HCT116 (cell line): ENCODE data around the gene PLCG2. TPM values are rescaled to one million over a fixed set of nuclear protein-coding genes. Genes with fewer than 3 reads are reported as not detected.
A peak's percentile ranks its signal among the peaks of the same experiment; 100 is the strongest.

Experiments
- ATAC-seq: fragments of 200-7000 bp; cut with Tn5 transposase; 2 replicates; pipeline ENCODE4 v1.9.1; 2020; ENCODE audit warnings: mild to moderate bottlenecking, moderate library complexity
- BruUV-seq: library from RNA; stranded (reverse); fragments of 400-500 nt; replicated peaks from 2 replicates; lab custom pipeline; 2021; lab: Mats Ljungman, UMichigan
- CTCF ChIA-PET: fragments of 300-600 bp; sonication (Branson Sonifier 250); formaldehyde crosslinking; loops from one replicate; lab custom pipeline; 2021; ENCODE audit warnings: antibody characterized with exemption; lab: Charles Lee
- POLR2A ChIA-PET: fragments of 300-600, 350-600 bp; sonication (Branson Sonifier 250); formaldehyde crosslinking; loops from one replicate; lab custom pipeline; 2021; ENCODE audit warnings: antibody characterized with exemption; lab: Charles Lee
- RAD21 ChIA-PET, 2 experiments: fragments of 300-600 bp; sonication (Branson Sonifier 250); formaldehyde crosslinking; loops; one replicate each; lab custom pipeline; 2023; ENCODE audit warnings: low total read pairs in 2 of 2; ENCODE audit not compliant: uncharacterized antibody in 2 of 2, unreplicated experiment in 2 of 2, low non-redundant PET in 1 of 2; lab: Charles Lee
- DNase-seq: peaks from one replicate; pipeline ENCODE4 v3.0.0-alpha.2; 2010; ENCODE audit warnings: low read depth, low spot score
- H2AFZ ChIP-seq: fragments of 200-600 bp; shearing (Covaris generic), sonication (generic); 2 replicates; pipeline ENCODE4 v1.6.1; 2017; ENCODE audit warnings: low read depth, mixed run types, mixed read lengths, antibody characterized with exemption, low read length; ENCODE audit not compliant: poor library complexity, severe bottlenecking
- H3K27ac ChIP-seq: 2 replicates; pipeline ENCODE4 v1.5.1; 2012; ENCODE audit warnings: low read depth, low read length
- H3K27me3 ChIP-seq: fragments of 200-600 bp; sonication (generic); 2 replicates; pipeline ENCODE4 v1.6.1; 2016; ENCODE audit warnings: mixed run types, low read length, mixed read lengths; ENCODE audit not compliant: insufficient read depth
- H3K36me3 ChIP-seq, 2 experiments: fragments of 200-500 bp in 1 of 2; fragments of 200-600 bp in 1 of 2; sonication (Bioruptor generic) in 1 of 2; sonication (generic) in 1 of 2; 2 replicates each; pipeline versions ENCODE4 v1.5.1 to v1.6.1; 2014 to 2016; ENCODE audit warnings: low read length in 2 of 2, inconsistent platforms in 1 of 2, mixed read lengths in 1 of 2, mixed run types in 1 of 2; ENCODE audit not compliant: insufficient read depth in 2 of 2, control insufficient read depth in 1 of 2
- H3K4me1 ChIP-seq, 2 experiments: fragments of 200-600 bp in 1 of 2; sonication (generic) in 1 of 2; 2 replicates each; pipeline versions ENCODE4 v1.5.1 to v1.6.1; 2012 to 2017; ENCODE audit warnings: low read length in 2 of 2, inconsistent platforms in 1 of 2, mild to moderate bottlenecking in 1 of 2, mixed read lengths in 1 of 2, mixed run types in 1 of 2, moderate library complexity in 1 of 2; ENCODE audit not compliant: insufficient read depth in 2 of 2, control insufficient read depth in 1 of 2
- H3K4me2 ChIP-seq: fragments of 200-600 bp; sonication (generic); 2 replicates; pipeline ENCODE4 v1.6.1; 2017; ENCODE audit warnings: mixed run types, low read length, mixed read lengths
- H3K4me3 ChIP-seq, 2 experiments: fragments of 200-600 bp in 1 of 2; sonication (generic) in 1 of 2; replicated peaks in 1 of 2; 2 replicates each; pipeline ENCODE4 v1.5.1; 2011 to 2016; ENCODE audit warnings: low read length in 2 of 2, control low read depth in 1 of 2, low read depth in 1 of 2, mild to moderate bottlenecking in 1 of 2, mixed read lengths in 1 of 2, mixed run types in 1 of 2
- H3K79me2 ChIP-seq: fragments of 200-600 bp; sonication (generic); 2 replicates; pipeline ENCODE4 v1.6.1; 2017; ENCODE audit warnings: mild to moderate bottlenecking, mixed run types, low read length, moderate library complexity, mixed read lengths; ENCODE audit not compliant: insufficient read depth
- H3K9ac ChIP-seq: fragments of 200-600 bp; sonication (generic); 2 replicates; pipeline ENCODE4 v1.6.1; 2016; ENCODE audit warnings: low read length, mixed read lengths
- H3K9me2 ChIP-seq: fragments of 200-600 bp; sonication (generic), shearing (Covaris generic); 2 replicates; pipeline ENCODE4 v1.6.1; 2017; ENCODE audit warnings: mixed run types, mild to moderate bottlenecking, moderate library complexity; ENCODE audit not compliant: insufficient read depth
- H3K9me3 ChIP-seq, 2 experiments: fragments of 200-500 bp in 1 of 2; fragments of 200-600 bp in 1 of 2; sonication (Bioruptor generic) in 1 of 2; sonication (generic) in 1 of 2; 2 replicates each; pipeline ENCODE4 v1.6.1; 2014 to 2017; ENCODE audit warnings: low read length in 2 of 2, mixed read lengths in 2 of 2, inconsistent platforms in 1 of 2, low read depth in 1 of 2, mild to moderate bottlenecking in 1 of 2, mixed run types in 1 of 2, moderate library complexity in 1 of 2; ENCODE audit not compliant: control insufficient read depth in 1 of 2, insufficient read depth in 1 of 2
- H4K20me1 ChIP-seq: fragments of 200-600 bp; sonication (generic), shearing (Covaris generic); 2 replicates; pipeline ENCODE4 v1.6.1; 2017; ENCODE audit warnings: mixed run types, mild to moderate bottlenecking, moderate library complexity; ENCODE audit not compliant: insufficient read depth
- CEBPB ChIP-seq: IDR thresholded peaks from 2 replicates; pipeline ENCODE4 v1.6.1; 2012; ENCODE audit warnings: low read depth
- RAD21 ChIP-seq: IDR thresholded peaks from 2 replicates; pipeline ENCODE4 v1.6.1; 2012; ENCODE audit warnings: low read depth, mild to moderate bottlenecking
- ZBTB33 ChIP-seq: IDR thresholded peaks from 2 replicates; pipeline ENCODE4 v1.6.1; 2011; ENCODE audit warnings: mild to moderate bottlenecking, low read length, moderate library complexity; ENCODE audit not compliant: insufficient replicate concordance; ENCODE audit errors: extremely low read depth
- ZFX ChIP-seq: fragments of 450-650 bp; IDR thresholded peaks from 2 replicates; pipeline ENCODE4 v1.6.1; 2017
- intact Hi-C: fragments of 100-400 bp; cut with micrococcal nuclease; formaldehyde crosslinking; loops from 2 replicates; pipeline ENCODE4 v1.10.0; 2022
- total RNA-seq: library from RNA; stranded (reverse); gene quantifications from one replicate; pipeline ENCODE4 v1.2.1, GENCODE V29; 2021; ENCODE audit not compliant: unreplicated experiment

Gene PLCG2
- total RNA-seq, 1 experiment from 2014 or later, result 31.2 TPM

GRCh38 chr16:81730090-81731051, 48.7 kb upstream of the PLCG2 start (continued):
- TF ChIP-seq CEBPB (no peak), ZBTB33 (no peak)

- RAD21 ChIA-PET, result no interaction called here
- Histone ChIP-seq H3K79me2 (no peaks in the 10 kb centered on the region), H3K36me3 (no peaks in the 10 kb centered on the region), H3K4me2 (no peak overlapping the region), H3K27me3 (no peaks in the 10 kb centered on the region), H3K4me3 (no peak overlapping the region), H3K4me1 (peaks cover 18 to 34% of the 10 kb centered on the region in 2 experiments), H3K9me3 (no peaks in the 10 kb centered on the region), H3K9ac (no peak overlapping the region), H4K20me1 (no peaks in the 10 kb centered on the region), H3K9me2 (no peaks in the 10 kb centered on the region), H3K27ac (no peak overlapping the region), H2AFZ (no peak overlapping the region)
- ATAC-seq (no peak), DNase-seq (no peak)
- CTCF ChIA-PET, result interaction anchor here (1.6 kb wide), 1 partner anchor 22 kb away, joined by 4 read pairs; no protein-coding TSS in a partner anchor
- intact Hi-C loops, result loop anchor here (10.0 kb wide), 2 partner anchors 697 to 1207 kb away; partner anchors contain the start of gene ATMIN
- POLR2A ChIA-PET, result no interaction called here
- no TSS peak for BruUV-seq
- no peak for TF ChIP-seq RAD21
- 0 out of 2 replicates have a peak, but pooled peaks have one; percentile 11 for TF ChIP-seq ZFX
These were observed 47.4 kb upstream of the PLCG2 start for GRCh38 chr16:81731649-81732048.
